Stimulated activated CD4-positive, alpha-beta T cell treated with anti-CD3 and anti-CD28 coated beads, Interleukin-12 subunit alpha, Interleukin-12 subunit beta, amount 100 ng/mL, for 48 hours (primary cell): Measurements from ENCODE around the gene COX6A2.

ENCODE experiments used
- DNase-seq, 3 donors: peaks; one replicate each; pipeline ENCODE4 v3.0.0-alpha.2; 2020; ENCODE audit warnings: low read depth in 2 of 3, low spot score in 1 of 3

Gene COX6A2

GRCh38 chr16:31428279-31428597 lies at the start of gene COX6A2:
Gene COX6A2 (minus strand): TSS chr16:31428360. CDS start chr16:31428325, 35 bp downstream.
- no peak for DNase-seq

GRCh38 chr16:31477220-31478216 lies 49.4 kb upstream of the COX6A2 start:
- no peak for DNase-seq

GRCh38 chr16:31476303-31477219 lies 48.4 kb upstream of the COX6A2 start:
- peak; percentile 76 to 87 (median 84) for DNase-seq

DNA sequence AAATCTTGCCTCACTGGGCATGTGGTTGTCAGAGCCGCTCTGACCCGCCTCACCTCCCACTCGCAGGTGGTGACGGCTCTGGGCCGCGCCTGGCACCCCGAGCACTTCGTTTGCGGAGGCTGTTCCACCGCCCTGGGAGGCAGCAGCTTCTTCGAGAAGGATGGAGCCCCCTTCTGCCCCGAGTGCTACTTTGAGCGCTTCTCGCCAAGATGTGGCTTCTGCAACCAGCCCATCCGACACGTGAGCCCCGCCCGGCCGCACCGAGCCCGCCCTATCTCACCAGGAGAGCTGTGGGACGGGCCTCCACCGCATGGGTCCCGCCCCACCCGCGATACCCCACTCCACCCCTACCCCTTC lies 47.8 kb upstream of the COX6A2 start:
- DNase-seq = no peak

DNA sequence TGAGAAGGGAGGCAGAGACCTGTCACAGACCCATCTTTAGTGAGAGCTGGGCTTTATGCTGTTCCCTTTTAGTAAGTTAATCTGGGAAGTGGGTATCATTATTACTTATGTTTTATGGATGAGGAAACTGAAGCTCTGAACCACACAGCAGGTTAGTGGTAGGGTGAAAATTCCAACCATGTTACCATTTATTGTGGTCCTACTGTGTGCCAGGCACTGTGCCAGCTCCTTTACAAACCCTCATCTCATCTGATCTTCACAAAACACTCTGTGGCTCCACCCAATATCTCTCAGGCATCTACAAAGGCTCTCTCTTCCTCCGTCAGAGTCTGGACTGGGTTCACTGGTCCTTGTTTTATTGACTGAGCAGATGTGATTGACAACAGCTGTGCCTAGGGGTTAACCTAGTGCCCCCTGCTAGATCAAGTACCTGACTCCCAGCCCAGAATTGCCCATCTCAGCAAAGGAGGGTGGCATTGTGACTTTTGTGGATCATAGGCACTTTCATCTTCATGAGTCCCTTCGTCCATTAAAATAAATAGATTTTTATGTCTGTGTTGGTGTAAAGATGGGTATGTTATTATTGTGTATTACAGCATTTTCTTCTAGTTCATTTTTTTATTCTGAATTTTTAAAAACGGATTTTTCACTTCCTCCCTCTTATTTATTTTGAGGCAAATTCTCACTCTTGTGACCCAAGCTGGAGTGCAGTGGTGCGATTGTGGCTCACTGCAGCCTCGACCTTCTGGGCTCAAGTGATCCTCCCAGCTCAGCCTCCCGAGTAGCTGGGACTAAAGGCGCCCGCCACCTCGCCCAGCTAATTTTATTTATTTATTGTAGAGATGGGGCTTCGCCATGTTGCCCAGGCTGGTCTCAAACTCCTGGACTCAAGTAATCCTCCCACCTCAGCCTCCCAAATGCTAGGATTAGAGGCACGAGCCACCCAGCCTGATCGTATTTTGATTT lies 46.9 kb upstream of the COX6A2 start:
- DNase-seq = no peak

DNA sequence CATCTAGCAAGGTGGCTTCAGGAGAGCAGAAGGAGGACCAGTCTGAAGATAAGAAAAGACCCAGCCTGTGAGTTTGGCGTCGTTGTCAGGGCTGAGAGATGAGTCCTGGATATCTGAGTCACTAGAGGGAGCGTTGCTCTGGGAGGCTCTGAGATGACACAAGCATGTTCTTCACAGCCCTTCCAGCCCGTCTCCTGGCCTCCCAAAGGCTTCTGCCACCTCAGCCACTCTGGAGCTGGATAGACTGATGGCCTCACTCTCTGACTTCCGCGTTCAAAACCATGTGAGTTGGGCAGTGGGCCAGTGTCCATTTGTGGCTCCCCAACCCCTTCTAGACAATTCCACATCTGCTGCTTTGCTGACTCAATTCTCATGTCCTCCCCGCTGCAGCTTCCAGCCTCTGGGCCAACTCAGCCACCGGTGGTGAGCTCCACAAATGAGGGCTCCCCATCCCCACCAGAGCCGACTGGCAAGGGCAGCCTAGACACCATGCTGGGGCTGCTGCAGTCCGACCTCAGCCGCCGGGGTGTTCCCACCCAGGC lies 46.1 kb upstream of the COX6A2 start:
- DNase-seq = no peak

DNA sequence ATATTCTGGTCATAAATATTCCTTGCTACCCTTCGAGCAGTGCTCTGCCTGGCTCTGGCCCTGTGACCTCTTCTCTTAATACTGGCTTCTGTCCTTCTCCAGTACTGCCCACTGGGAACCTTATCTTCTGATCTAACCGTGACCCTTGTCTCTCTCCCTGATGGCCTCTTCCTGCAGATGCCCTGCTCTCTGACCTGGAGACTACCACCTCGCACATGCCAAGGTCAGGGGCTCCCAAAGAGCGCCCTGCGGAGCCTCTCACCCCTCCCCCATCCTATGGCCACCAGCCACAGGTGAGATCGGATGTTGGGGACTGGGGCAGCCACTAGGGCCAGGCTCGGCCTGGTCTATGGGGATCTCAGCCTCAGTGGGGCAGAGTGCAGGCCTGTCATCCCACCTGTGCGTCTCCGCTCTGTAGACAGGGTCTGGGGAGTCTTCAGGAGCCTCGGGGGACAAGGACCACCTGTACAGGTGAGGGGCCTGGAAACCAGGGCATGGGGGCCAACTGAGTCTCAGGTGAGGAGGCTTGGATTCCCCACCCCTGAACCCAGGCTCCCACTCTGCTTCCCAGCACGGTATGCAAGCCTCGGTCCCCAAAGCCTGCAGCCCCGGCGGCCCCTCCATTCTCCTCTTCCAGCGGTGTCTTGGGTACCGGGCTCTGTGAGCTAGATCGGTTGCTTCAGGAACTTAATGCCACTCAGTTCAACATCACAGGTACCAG lies 45.3 kb upstream of the COX6A2 start:
- no peak for DNase-seq

GRCh38 chr16:31472709-31473203 lies 44.6 kb upstream of the COX6A2 start:
- DNase-seq = peak in 1 of 3 donors; percentile 54

GRCh38 chr16:31471875-31472708 lies 43.9 kb upstream of the COX6A2 start, which contains the start of gene TGFB1I1:
Gene TGFB1I1 (plus strand): TSS chr16:31472152. CDS start chr16:31472189, 37 bp downstream.
- DNase-seq = no peak

DNA sequence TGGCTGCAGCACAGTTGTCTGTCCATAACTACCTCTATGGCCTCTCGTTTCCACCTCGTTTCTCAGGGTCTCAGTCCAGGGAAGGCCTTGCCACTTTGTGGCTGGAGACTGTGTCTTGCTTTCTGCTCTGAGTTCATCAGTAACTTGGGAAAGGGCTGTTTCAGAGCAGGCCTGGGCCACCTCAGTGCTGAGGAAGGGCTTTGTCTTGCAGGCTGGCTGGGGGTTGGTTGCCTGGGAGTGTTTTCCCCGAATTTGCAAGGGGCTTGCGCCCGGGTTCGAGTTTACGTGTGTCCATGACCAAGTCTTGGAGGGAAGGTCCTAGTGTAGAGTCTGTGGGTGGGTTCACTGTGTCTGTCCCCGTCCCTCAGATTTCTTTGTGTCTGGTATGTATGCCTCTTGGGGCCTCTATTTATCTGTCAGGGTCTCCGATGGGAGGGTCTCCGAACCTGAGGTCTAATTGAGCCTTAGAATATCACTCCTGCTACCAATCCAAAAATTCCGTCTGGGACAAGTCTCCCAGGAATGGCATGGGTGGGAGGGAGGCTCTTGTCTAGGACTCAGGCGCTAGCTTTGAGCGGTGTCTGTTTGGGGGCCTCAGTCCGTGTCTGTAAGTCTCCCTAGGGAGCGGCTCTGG lies 43.2 kb upstream of the COX6A2 start:
- DNase-seq = no peak

GRCh38 chr16:31470615-31471014 lies 42.5 kb upstream of the COX6A2 start:
- no peak for DNase-seq

DNA sequence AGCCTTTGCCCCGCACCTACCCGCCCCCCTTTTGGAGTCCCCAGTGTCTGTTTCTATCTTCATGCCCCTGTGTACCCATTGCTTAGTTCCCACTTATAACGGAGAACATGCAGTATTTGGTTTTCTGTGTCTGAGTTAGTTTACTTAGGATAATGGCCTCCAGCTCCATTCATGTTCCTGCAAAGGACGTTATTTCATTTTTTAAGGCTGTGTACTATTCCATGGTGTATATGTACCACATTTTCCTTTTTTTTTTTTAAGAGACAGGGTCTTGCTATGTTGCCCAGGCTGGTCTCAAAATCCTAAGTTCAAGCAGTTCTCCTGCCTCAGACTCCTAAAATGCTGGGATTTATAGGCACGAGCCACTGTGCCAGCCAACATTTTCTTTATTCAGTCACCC lies 39.7 kb upstream of the COX6A2 start:
- no peak for DNase-seq

DNA sequence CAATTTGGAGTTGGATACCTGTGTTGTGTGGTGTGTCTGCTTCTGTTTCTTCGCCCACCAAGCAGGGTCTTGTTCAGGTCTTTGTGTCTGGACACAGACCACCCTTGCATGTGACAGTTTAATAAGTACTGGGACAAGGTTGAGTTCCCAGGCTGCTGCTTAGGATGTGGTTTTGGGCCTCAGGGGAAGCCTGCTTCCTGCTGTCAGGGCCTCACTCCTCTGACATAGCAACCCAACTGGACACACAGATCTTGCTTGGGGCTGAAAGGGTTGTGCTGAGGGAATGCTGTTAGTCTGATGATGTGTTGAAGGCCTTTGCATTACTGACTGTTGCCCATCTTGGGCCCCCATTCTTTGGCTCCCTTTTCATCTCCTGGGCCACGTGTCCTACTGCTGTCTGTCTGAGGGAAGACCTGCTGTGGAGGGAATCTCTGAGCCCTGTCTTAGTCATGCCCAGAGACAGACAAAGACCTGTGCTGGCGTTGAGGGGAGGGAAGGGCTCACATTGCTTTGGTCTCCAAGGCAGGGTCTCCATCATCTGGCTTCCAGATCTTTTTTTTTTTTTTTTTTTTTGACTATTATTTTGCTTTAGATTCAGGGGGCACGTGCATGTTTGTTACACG lies 39.1 kb upstream of the COX6A2 start:
- DNase-seq = no peak

- DNase-seq = no peak
These were observed 38.3 kb upstream of the COX6A2 start for GRCh38 chr16:31466381-31466841.

- DNase-seq = no peak
These were observed 37.7 kb upstream of the COX6A2 start for GRCh38 chr16:31465788-31466370.

DNA sequence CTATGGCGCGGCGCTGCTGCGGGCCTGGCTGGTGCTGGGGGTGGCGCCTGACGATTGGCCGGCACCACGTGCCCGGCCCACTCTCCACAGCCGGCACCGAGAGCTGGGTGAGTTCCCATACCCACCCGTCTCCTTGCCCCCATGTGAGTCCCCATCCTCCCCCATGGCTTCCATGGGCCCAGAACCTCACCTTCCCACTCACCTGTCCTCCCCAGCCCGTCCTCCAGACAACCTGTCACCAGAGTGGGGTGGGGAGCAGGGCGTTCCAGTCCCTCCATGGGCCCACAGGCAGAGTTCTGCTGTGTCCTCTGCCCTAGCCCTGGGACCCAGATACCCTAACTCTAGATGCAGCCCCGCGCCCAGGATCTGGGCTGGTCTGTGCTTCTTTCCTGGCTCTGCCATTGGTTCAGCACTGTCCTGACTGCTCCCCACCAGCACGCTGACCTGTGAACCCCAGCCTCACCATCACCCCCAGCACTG lies 36.7 kb upstream of the COX6A2 start:
- no peak for DNase-seq

GRCh38 chr16:31464348-31464769 lies 36.2 kb upstream of the COX6A2 start:
- no peak for DNase-seq
